Measurements from ENCODE around the gene CORO1C.

Gene CORO1C

GRCh38 chr12:108686780-108687179 lies 44.5 kb downstream of the CORO1C start:
- H3K9me3 ChIP-seq (ENCODE audit: control insufficient read depth in 2 of 2, low read length in 2 of 2) = no peaks in the 10 kb centered on the region
- H3K9ac ChIP-seq (ENCODE audit: low read length in 2 of 2) = peak overlapping the region; percentile 13 to 14
- peaks cover 58% of the 10 kb centered on the region for H3K4me1 ChIP-seq (ENCODE audit: control insufficient read depth, insufficient read depth, low read length)
- peak overlapping the region; percentile 91 for H3K27ac ChIP-seq (ENCODE audit: low read length)
- peak overlapping the region in 1 of 2 donors; percentile 10 for H3K4me3 ChIP-seq (ENCODE audit: low read length in 2 of 2)
- no peaks in the 10 kb centered on the region for H3K36me3 ChIP-seq (ENCODE audit: control insufficient read depth in 2 of 2, insufficient read depth in 2 of 2, low read length in 2 of 2)
- no peaks in the 10 kb centered on the region for H3K27me3 ChIP-seq (ENCODE audit: control insufficient read depth in 1 of 2, insufficient read depth in 2 of 2, low read length in 2 of 2)

DNA sequence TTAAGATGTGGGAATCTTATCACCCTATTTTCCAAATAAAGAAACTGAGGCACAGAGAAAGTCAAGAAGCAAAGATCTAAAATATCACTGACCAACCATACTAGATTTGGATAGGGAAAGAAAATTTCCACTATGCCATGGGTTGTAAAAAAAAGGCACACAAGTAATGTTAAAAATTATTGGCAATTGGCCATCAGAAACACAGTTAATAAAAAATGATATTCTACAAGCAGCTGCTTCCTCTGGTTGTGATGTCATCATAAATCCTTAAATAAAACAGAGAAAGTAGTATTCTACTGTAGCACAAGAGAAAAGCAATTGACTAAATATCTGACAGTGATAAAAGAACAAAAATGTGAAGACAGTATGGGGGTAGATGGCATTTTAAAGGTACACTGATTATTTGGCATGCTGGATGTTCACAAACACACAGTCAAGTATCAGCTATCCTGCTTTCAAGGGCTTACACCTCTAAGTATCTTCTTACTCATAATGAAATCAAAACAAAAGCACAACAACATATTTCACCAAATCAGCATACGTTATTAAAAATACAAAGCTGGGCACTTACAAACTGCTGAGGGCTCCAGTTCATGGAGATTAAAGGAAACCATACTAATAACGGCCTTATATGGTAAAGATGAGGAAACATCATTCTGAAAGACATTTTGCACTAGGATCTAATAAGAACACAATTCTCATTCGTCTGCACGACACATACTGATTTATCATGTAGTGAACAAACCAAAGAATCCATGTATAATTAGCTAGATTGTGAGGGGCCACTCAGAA lies 45.7 kb downstream of the CORO1C start:
- Histone ChIP-seq H3K36me3 (ENCODE audit: control insufficient read depth in 2 of 2, insufficient read depth in 2 of 2, low read length in 2 of 2) (no peaks in the 10 kb centered on the region), H3K4me1 (ENCODE audit: control insufficient read depth, insufficient read depth, low read length) (peaks cover 47% of the 10 kb centered on the region), H3K27ac (ENCODE audit: low read length) (peak overlapping the region; percentile 91), H3K9me3 (ENCODE audit: control insufficient read depth in 2 of 2, low read length in 2 of 2) (no peaks in the 10 kb centered on the region), H3K9ac (ENCODE audit: low read length in 2 of 2) (peak overlapping the region; percentile 13 to 37), H3K4me3 (ENCODE audit: low read length in 2 of 2) (no peak overlapping the region), H3K27me3 (ENCODE audit: control insufficient read depth in 1 of 2, insufficient read depth in 2 of 2, low read length in 2 of 2) (no peaks in the 10 kb centered on the region)

GRCh38 chr12:108683906-108684556 lies 47.3 kb downstream of the CORO1C start:
- H3K27me3 ChIP-seq (ENCODE audit: control insufficient read depth in 1 of 2, insufficient read depth in 2 of 2, low read length in 2 of 2) = no peaks in the 10 kb centered on the region
- H3K27ac ChIP-seq (ENCODE audit: low read length) = no peak overlapping the region
- H3K4me3 ChIP-seq (ENCODE audit: low read length in 2 of 2) = no peak overlapping the region
- peaks cover 31% of the 10 kb centered on the region for H3K4me1 ChIP-seq (ENCODE audit: control insufficient read depth, insufficient read depth, low read length)
- no peak overlapping the region for H3K9ac ChIP-seq (ENCODE audit: low read length in 2 of 2)
- no peaks in the 10 kb centered on the region for H3K36me3 ChIP-seq (ENCODE audit: control insufficient read depth in 2 of 2, insufficient read depth in 2 of 2, low read length in 2 of 2)
- H3K9me3 ChIP-seq (ENCODE audit: control insufficient read depth in 2 of 2, low read length in 2 of 2) = no peaks in the 10 kb centered on the region

- Histone ChIP-seq H3K9me3 (ENCODE audit: control insufficient read depth in 2 of 2, low read length in 2 of 2) (no peaks in the 10 kb centered on the region), H3K27me3 (ENCODE audit: control insufficient read depth in 1 of 2, insufficient read depth in 2 of 2, low read length in 2 of 2) (no peaks in the 10 kb centered on the region), H3K36me3 (ENCODE audit: control insufficient read depth in 2 of 2, insufficient read depth in 2 of 2, low read length in 2 of 2) (peaks cover 0 to 7% of the 10 kb centered on the region in 2 donors), H3K9ac (ENCODE audit: low read length in 2 of 2) (no peak overlapping the region), H3K4me3 (ENCODE audit: low read length in 2 of 2) (no peak overlapping the region), H3K4me1 (ENCODE audit: control insufficient read depth, insufficient read depth, low read length) (peaks cover 20% of the 10 kb centered on the region), H3K27ac (ENCODE audit: low read length) (peak overlapping the region; percentile 43)
Measured at GRCh38 chr12:108681317-108681716, 50.0 kb downstream of the CORO1C start.

DNA sequence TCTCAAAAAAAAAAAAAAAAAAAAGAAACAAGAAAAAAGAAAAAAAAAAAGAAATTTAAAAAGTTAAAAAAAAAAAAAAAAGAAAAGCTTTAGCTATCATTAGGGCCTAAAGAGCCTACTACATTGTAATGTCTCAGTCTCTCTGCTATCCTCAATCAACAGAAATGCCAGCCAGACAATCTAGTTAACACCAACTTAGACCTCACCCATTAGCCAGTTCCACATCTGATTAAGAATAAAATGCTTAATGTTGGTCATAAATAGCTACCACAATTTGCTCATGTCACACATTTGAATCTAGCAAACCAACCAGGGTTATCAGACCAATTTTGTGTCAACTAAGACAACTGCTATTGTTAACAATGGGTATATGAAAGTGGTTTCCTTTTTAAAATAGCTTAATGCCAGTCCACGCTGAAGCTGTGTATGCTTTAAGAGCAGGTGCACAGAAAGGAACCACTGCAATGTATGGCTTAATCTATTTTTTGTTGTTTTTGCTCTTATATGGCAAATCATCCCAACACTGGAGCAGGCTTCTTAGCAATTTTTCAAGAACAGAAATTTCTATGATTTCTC lies 52.1 kb downstream of the CORO1C start:
- Histone ChIP-seq H3K9ac (ENCODE audit: low read length in 2 of 2) (no peak overlapping the region), H3K4me3 (ENCODE audit: low read length in 2 of 2) (no peak overlapping the region), H3K27ac (ENCODE audit: low read length) (no peak overlapping the region), H3K36me3 (ENCODE audit: control insufficient read depth in 2 of 2, insufficient read depth in 2 of 2, low read length in 2 of 2) (peaks cover 5 to 11% of the 10 kb centered on the region in 2 donors), H3K4me1 (ENCODE audit: control insufficient read depth, insufficient read depth, low read length) (peaks cover under 1% of the 10 kb centered on the region), H3K9me3 (ENCODE audit: control insufficient read depth in 2 of 2, low read length in 2 of 2) (no peaks in the 10 kb centered on the region), H3K27me3 (ENCODE audit: control insufficient read depth in 1 of 2, insufficient read depth in 2 of 2, low read length in 2 of 2) (no peaks in the 10 kb centered on the region)

DNA sequence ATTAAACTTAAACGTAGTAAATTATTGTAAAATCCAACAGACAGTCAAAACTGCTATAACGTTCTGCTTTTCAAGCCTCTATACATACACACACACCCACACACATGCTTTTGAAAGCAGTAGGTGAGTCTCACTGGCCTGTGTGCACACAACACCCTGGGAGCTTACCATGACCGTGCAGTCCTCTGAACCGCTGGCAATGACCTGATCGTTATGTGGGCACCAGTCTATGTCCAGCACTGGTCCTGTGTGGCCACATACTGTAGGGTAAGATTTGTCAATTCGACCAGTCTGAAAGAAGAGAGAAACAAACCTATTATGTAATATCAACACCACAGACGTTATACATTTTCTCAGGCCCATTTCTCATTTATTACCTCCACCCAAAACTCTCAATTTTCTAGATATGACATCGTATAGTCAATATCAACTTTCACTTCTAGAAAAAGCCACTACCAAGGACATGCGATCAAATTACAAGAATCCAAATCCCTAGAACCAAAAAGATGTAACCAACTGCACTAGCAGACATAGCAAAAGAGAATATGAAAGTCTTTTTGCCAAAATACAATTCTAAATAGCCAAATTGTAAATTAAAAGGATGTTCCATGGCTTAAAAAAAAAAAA lies 53.1 kb downstream of the CORO1C start:
- H3K27ac ChIP-seq (ENCODE audit: low read length) = peak overlapping the region; percentile 53
- H3K27me3 ChIP-seq (ENCODE audit: control insufficient read depth in 1 of 2, insufficient read depth in 2 of 2, low read length in 2 of 2) = no peaks in the 10 kb centered on the region
- H3K4me1 ChIP-seq (ENCODE audit: control insufficient read depth, insufficient read depth, low read length) = no peaks in the 10 kb centered on the region
- no peak overlapping the region for H3K4me3 ChIP-seq (ENCODE audit: low read length in 2 of 2)
- peaks cover 6 to 11% of the 10 kb centered on the region in 2 donors for H3K36me3 ChIP-seq (ENCODE audit: control insufficient read depth in 2 of 2, insufficient read depth in 2 of 2, low read length in 2 of 2)
- H3K9me3 ChIP-seq (ENCODE audit: control insufficient read depth in 2 of 2, low read length in 2 of 2) = no peaks in the 10 kb centered on the region
- H3K9ac ChIP-seq (ENCODE audit: low read length in 2 of 2) = no peak overlapping the region

DNA sequence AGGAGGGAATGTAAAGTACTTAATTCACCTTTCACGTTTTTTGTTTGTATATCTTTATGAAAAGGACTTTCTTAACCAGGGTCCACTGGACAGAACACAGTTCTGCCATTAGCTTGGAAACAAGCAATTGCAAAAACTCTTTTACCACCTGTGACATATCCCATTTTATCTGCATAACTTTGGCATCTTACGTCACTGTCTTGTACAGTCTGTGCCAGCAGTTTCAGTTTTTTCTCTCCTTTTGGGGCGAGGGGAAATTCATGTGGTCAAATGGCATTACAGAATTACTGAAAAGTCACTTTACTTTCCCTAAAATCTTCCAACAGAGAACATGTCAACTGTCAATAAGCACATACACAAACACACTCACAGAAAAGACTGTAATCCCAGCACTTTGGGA lies 53.9 kb downstream of the CORO1C start:
- Histone ChIP-seq H3K9me3 (ENCODE audit: control insufficient read depth in 2 of 2, low read length in 2 of 2) (no peaks in the 10 kb centered on the region), H3K4me1 (ENCODE audit: control insufficient read depth, insufficient read depth, low read length) (no peaks in the 10 kb centered on the region), H3K36me3 (ENCODE audit: control insufficient read depth in 2 of 2, insufficient read depth in 2 of 2, low read length in 2 of 2) (peaks cover 8 to 12% of the 10 kb centered on the region in 2 donors), H3K27me3 (ENCODE audit: control insufficient read depth in 1 of 2, insufficient read depth in 2 of 2, low read length in 2 of 2) (no peaks in the 10 kb centered on the region), H3K27ac (ENCODE audit: low read length) (peak overlapping the region; percentile 53), H3K4me3 (ENCODE audit: low read length in 2 of 2) (no peak overlapping the region), H3K9ac (ENCODE audit: low read length in 2 of 2) (no peak overlapping the region)

GRCh38 chr12:108676707-108677106 lies 54.6 kb downstream of the CORO1C start:
- H3K27ac ChIP-seq (ENCODE audit: low read length) = no peak overlapping the region
- H3K27me3 ChIP-seq (ENCODE audit: control insufficient read depth in 1 of 2, insufficient read depth in 2 of 2, low read length in 2 of 2) = no peaks in the 10 kb centered on the region
- no peaks in the 10 kb centered on the region for H3K4me1 ChIP-seq (ENCODE audit: control insufficient read depth, insufficient read depth, low read length)
- no peaks in the 10 kb centered on the region for H3K9me3 ChIP-seq (ENCODE audit: control insufficient read depth in 2 of 2, low read length in 2 of 2)
- H3K9ac ChIP-seq (ENCODE audit: low read length in 2 of 2) = no peak overlapping the region
- no peak overlapping the region for H3K4me3 ChIP-seq (ENCODE audit: low read length in 2 of 2)
- peaks cover 8 to 16% of the 10 kb centered on the region in 2 donors for H3K36me3 ChIP-seq (ENCODE audit: control insufficient read depth in 2 of 2, insufficient read depth in 2 of 2, low read length in 2 of 2)

DNA sequence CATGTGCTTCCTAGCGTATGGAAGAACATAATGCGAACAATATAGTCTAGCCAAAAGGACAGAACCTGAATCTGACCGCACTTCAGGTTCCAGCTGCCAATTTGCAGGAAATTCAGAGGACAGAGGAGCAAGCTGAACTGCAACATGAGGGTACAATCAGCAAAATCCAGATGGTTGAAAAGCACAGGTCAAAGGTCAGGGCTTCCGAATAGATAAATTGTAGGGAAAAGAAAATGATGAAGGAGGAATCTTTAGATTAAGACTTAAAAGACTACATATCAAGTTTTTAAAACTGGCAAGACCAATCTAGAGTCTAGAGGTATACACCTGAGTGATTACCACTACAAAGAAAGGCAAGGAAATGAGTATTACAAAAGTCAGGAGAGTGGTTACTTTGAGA lies 55.5 kb downstream of the CORO1C start:
- Histone ChIP-seq H3K9me3 (ENCODE audit: control insufficient read depth in 2 of 2, low read length in 2 of 2) (no peaks in the 10 kb centered on the region), H3K4me1 (ENCODE audit: control insufficient read depth, insufficient read depth, low read length) (no peaks in the 10 kb centered on the region), H3K9ac (ENCODE audit: low read length in 2 of 2) (peak overlapping the region in 1 of 2 donors; percentile 20), H3K27me3 (ENCODE audit: control insufficient read depth in 1 of 2, insufficient read depth in 2 of 2, low read length in 2 of 2) (no peaks in the 10 kb centered on the region), H3K27ac (ENCODE audit: low read length) (no peak overlapping the region), H3K36me3 (ENCODE audit: control insufficient read depth in 2 of 2, insufficient read depth in 2 of 2, low read length in 2 of 2) (peaks cover 8 to 16% of the 10 kb centered on the region in 2 donors), H3K4me3 (ENCODE audit: low read length in 2 of 2) (no peak overlapping the region)

GRCh38 chr12:108672054-108672453 lies 59.3 kb downstream of the CORO1C start:
- H3K9me3 ChIP-seq (ENCODE audit: control insufficient read depth in 2 of 2, low read length in 2 of 2) = no peaks in the 10 kb centered on the region
- H3K4me1 ChIP-seq (ENCODE audit: control insufficient read depth, insufficient read depth, low read length) = peaks cover 17% of the 10 kb centered on the region
- H3K4me3 ChIP-seq (ENCODE audit: low read length in 2 of 2) = no peak overlapping the region
- H3K36me3 ChIP-seq (ENCODE audit: control insufficient read depth in 2 of 2, insufficient read depth in 2 of 2, low read length in 2 of 2) = peaks cover 8 to 10% of the 10 kb centered on the region in 2 donors
- H3K27ac ChIP-seq (ENCODE audit: low read length) = no peak overlapping the region
- no peaks in the 10 kb centered on the region for H3K27me3 ChIP-seq (ENCODE audit: control insufficient read depth in 1 of 2, insufficient read depth in 2 of 2, low read length in 2 of 2)
- no peak overlapping the region for H3K9ac ChIP-seq (ENCODE audit: low read length in 2 of 2)

All from stomach smooth muscle (tissue), 2 donors.